Dedifferentiated amniotic fluid mesenchymal stem cell (primary cell): Measurements from ENCODE around the gene LYPD6B.

Experiments
- DNase-seq: peaks from one replicate; pipeline ENCODE4 v3.0.0-alpha.2; 2016; ENCODE audit errors: extremely low spot score

LYPD6B gene

GRCh38 chr2:149119368-149119767 lies 80.9 kb downstream of the LYPD6B start:
- DNase-seq: no peak

GRCh38 chr2:149122516-149122915 lies 84.0 kb downstream of the LYPD6B start:
- no peak for DNase-seq

GRCh38 chr2:149125031-149125725 lies 86.7 kb downstream of the LYPD6B start:
- no peak for DNase-seq

GRCh38 chr2:149129433-149129832 lies 90.9 kb downstream of the LYPD6B start:
- DNase-seq: no peak

- no peak for DNase-seq
These were observed 93.8 kb downstream of the LYPD6B start for GRCh38 chr2:149132339-149132738.

GRCh38 chr2:149132901-149133300 lies 94.4 kb downstream of the LYPD6B start:
- no peak for DNase-seq

GRCh38 chr2:149134335-149134923 lies 95.9 kb downstream of the LYPD6B start:
- no peak for DNase-seq

GRCh38 chr2:149136111-149136510 lies 97.6 kb downstream of the LYPD6B start:
- DNase-seq: no peak

GRCh38 chr2:149141046-149141445 lies 102.5 kb downstream of the LYPD6B start:
- no peak for DNase-seq

- no peak for DNase-seq
These were observed 105.2 kb downstream of the LYPD6B start for GRCh38 chr2:149143734-149144133.

- no peak for DNase-seq
These were observed 107.1 kb downstream of the LYPD6B start for GRCh38 chr2:149145314-149146295.

- DNase-seq: no peak
These were observed 108.4 kb downstream of the LYPD6B start for GRCh38 chr2:149146876-149147275.

GRCh38 chr2:149148194-149149006 lies 109.9 kb downstream of the LYPD6B start:
- no peak for DNase-seq

GRCh38 chr2:149149007-149149297 lies 110.5 kb downstream of the LYPD6B start:
- DNase-seq: no peak

GRCh38 chr2:149152469-149152953 lies 114.0 kb downstream of the LYPD6B start:
- no peak for DNase-seq

- DNase-seq: no peak
These were observed 116.9 kb downstream of the LYPD6B start for GRCh38 chr2:149155196-149155969.

GRCh38 chr2:149155988-149156387 lies 117.5 kb downstream of the LYPD6B start:
- no peak for DNase-seq

GRCh38 chr2:149156971-149157740 lies 118.7 kb downstream of the LYPD6B start:
- no peak for DNase-seq

- DNase-seq: no peak
These were observed 120.5 kb downstream of the LYPD6B start for GRCh38 chr2:149158957-149159356.

GRCh38 chr2:149160195-149160594 lies 121.7 kb downstream of the LYPD6B start:
- no peak for DNase-seq
